Kidney (tissue), 22 donors: ENCODE results near the gene ALLC. TPM values are rescaled to one million over a fixed set of nuclear protein-coding genes. Genes with fewer than 3 reads are reported as not detected.
A peak's percentile ranks its signal among the peaks of the same experiment; 100 is the strongest.
"Not testable (repeated sequence)": the region's sequence is repeated elsewhere in the genome, so short reads cannot be mapped to it uniquely, and the experiment has no call there.

Experiments used
- DNase-seq, 5 donors: peaks; one replicate each; pipeline ENCODE4 v3.0.0-alpha.2; 2013 to 2020
- FAIRE-seq: peaks from 2 replicates; lab custom pipeline; 2012; peaks lifted over from hg19 to GRCh38; lab: Jason Lieb, UNC
- H3K27ac ChIP-seq, 2 donors: one replicate each; pipeline ENCODE4 v1.7.0; 2013; ENCODE audit warnings: low read depth in 2 of 2, low read length in 2 of 2, inconsistent platforms in 1 of 2
- H3K27me3 ChIP-seq: one replicate; pipeline ENCODE4 v1.7.1; 2013; ENCODE audit warnings: low read length, inconsistent platforms; ENCODE audit not compliant: control insufficient read depth, insufficient read depth
- H3K36me3 ChIP-seq, 3 donors: one replicate each; pipeline versions ENCODE4 v1.7.0 to v1.7.1; 2013; ENCODE audit warnings: low read length in 3 of 3, control low read depth in 1 of 3, inconsistent platforms in 1 of 3; ENCODE audit not compliant: insufficient read depth in 3 of 3, control insufficient read depth in 2 of 3
- H3K4me1 ChIP-seq, 3 donors: one replicate each; pipeline versions ENCODE4 v1.7.0 to v1.7.1; 2013; ENCODE audit warnings: low read length in 3 of 3, inconsistent platforms in 1 of 3, low read depth in 1 of 3; ENCODE audit not compliant: control insufficient read depth in 2 of 3, insufficient read depth in 2 of 3
- H3K4me3 ChIP-seq, 3 donors: one replicate each; pipeline versions ENCODE4 v1.7.0 to v1.8.1; 2013; ENCODE audit warnings: low read length in 3 of 3, control low read depth in 1 of 3, inconsistent platforms in 1 of 3
- H3K9ac ChIP-seq, 3 donors: one replicate each; pipeline versions ENCODE4 v1.7.0 to v1.7.1; 2013; ENCODE audit warnings: low read length in 3 of 3, control low read depth in 1 of 3, inconsistent platforms in 1 of 3
- H3K9me3 ChIP-seq, 3 donors: one replicate each; pipeline versions ENCODE4 v1.7.0 to v1.7.1; 2013; ENCODE audit warnings: low read length in 3 of 3, control low read depth in 1 of 3, inconsistent platforms in 1 of 3; ENCODE audit not compliant: control insufficient read depth in 2 of 3, insufficient read depth in 1 of 3
- intact Hi-C: fragments of 100-400 bp; cut with DNase I; formaldehyde crosslinking; loops from one replicate; pipeline ENCODE4 v1.11.1; 2022
- long read RNA-seq, 10 donors: library from polyadenylated mRNA in 1 of 10; unstranded in 1 of 10; transcript quantifications; one replicate each; pipeline ENCODE4 v2.0.0 and lab custom pipeline, GENCODE V29; 2021 to 2026
- polyA plus RNA-seq: library from polyadenylated mRNA; stranded (reverse); fragments of 350-450 nt; fragmentation: Illumina TruSeq; extraction: RNeasy Lipid Tissue Mini Kit (QIAGEN cat#74804); gene quantifications from one replicate; pipeline ENCODE4 v1.2.3, GENCODE V29; 2014; ENCODE audit warnings: low read depth, low replicate concordance; ENCODE audit not compliant: insufficient read depth
- total RNA-seq: library from RNA; stranded (reverse); fragmentation: NEBNext Ultra II Directional; extraction: Animal tissue kit (Norgen Biotek cat#: 25700); gene quantifications from one replicate; pipeline ENCODE4 v1.2.1, GENCODE V29; 2021
- TF ChIP-seq, protein P1 (sequence below): IDR thresholded peaks from 3 replicates; pipeline ENCODE4 v1.5.1; 2012; ENCODE audit warnings: mild to moderate bottlenecking, moderate library complexity, borderline replicate concordance; ENCODE audit not compliant: insufficient read depth; ENCODE audit errors: extremely low read depth
- donor health status: control.
- donor health status: control.
- donor health status: control.
- donor health status: control.
- donor health status: control.
- donor health status: DM: yes; HTN: yes; CAD: no.
- donor health status: Normal renal cell carcinoma (clear cell type).

Gene ALLC
- total RNA-seq (not detected), polyA plus RNA-seq (1.3 TPM)
- long read RNA-seq, donor 1: 0 reads
- long read RNA-seq, donor 2: 0 reads
- long read RNA-seq, donor 3: 0 reads
- long read RNA-seq, donor 4, partial matches to known transcripts: 0 of 1 reads
- long read RNA-seq, donor 4, other reads (novel, unspliced or antisense): 0 of 1 reads
- long read RNA-seq, donor 5: 0 reads
- long read RNA-seq, donor 6: 0 reads
- long read RNA-seq, donor 7: 0 reads
- long read RNA-seq, donor 8: 0 reads
- long read RNA-seq, donor 9: 0 reads
- long read RNA-seq, donor 10: 0 reads

GRCh38 chr2:3657881-3658280 lies at the start of gene ALLC:
TSS of gene ALLC (plus strand) at chr2:3658200. CDS start at chr2:3671158, 12,958 bp downstream.
- Histone ChIP-seq H3K36me3 (no peaks in the 10 kb centered on the region), H3K9me3 (peaks cover 0 to 5% (median 0%) of the 10 kb centered on the region in 3 donors), H3K4me1 (peaks cover 0 to 2% (median 0%) of the 10 kb centered on the region in 3 donors), H3K4me3 (no peak within 1 kb of the TSS), H3K27ac (no peak within 1 kb of the TSS), H3K9ac (no peak within 1 kb of the TSS), H3K27me3 (no peaks in the 10 kb centered on the region)
- FAIRE-seq (no peak), DNase-seq (no peak)
- TF ChIP-seq, protein P1, sequence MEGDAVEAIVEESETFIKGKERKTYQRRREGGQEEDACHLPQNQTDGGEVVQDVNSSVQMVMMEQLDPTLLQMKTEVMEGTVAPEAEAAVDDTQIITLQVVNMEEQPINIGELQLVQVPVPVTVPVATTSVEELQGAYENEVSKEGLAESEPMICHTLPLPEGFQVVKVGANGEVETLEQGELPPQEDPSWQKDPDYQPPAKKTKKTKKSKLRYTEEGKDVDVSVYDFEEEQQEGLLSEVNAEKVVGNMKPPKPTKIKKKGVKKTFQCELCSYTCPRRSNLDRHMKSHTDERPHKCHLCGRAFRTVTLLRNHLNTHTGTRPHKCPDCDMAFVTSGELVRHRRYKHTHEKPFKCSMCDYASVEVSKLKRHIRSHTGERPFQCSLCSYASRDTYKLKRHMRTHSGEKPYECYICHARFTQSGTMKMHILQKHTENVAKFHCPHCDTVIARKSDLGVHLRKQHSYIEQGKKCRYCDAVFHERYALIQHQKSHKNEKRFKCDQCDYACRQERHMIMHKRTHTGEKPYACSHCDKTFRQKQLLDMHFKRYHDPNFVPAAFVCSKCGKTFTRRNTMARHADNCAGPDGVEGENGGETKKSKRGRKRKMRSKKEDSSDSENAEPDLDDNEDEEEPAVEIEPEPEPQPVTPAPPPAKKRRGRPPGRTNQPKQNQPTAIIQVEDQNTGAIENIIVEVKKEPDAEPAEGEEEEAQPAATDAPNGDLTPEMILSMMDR: no peak
- intact Hi-C loops: no loop called here

DNA sequence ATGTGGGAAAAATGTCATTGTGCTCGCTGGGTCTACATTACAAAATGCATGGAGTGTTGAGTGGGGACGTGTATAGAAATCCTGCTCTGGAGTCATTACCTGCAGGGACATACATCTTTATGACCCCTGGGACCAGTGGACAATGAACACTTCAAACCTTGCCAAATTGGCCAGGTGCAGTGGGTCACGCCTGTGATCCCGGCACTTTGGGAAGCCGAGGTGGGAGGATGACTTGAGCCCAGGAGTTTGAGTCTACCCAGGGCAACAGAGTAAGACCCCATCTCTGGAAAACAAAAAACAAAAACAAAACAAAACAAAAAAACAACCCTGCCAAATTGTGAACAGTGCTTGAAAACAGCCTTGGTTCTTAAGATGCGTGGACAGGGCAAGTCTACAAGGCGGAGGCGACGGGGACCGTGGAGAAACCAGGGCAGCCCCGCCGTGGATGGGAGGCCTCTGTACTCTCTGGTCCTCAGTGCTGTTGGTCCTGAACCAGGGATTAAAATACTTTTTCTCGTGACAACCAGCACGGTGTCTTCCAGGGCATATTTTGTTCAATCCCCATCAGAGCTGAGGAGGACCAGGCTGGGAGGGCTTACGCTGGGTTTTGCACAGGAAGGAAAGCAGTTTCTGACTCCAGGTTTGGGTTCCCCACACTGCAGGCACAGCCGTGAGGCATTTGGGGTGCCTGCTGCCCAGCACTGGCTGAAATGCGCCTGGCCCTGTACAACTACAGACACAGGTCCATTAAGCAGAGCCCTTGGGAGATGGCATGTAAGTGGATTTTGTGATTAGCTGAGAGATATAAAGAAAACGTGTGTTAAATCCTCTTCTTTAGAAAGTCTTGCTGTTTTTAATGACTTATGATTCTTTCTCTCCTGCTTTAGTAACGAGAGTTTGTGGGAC lies 49.4 kb upstream of the ALLC start:
- no peak overlapping the region for H3K9ac ChIP-seq
- H3K36me3 ChIP-seq: no peaks in the 10 kb centered on the region
- TF ChIP-seq, protein P1: no peak
- DNase-seq: no peak
- H3K4me1 ChIP-seq: peaks cover 0 to 4% (median 0%) of the 10 kb centered on the region in 3 donors
- peak overlapping the region in 1 of 3 donors; percentile 29 for H3K4me3 ChIP-seq
- FAIRE-seq: no peak
- H3K27ac ChIP-seq: no peak overlapping the region
- intact Hi-C loops: no loop called here
- H3K27me3 ChIP-seq: no peaks in the 10 kb centered on the region
- H3K9me3 ChIP-seq: no peaks in the 10 kb centered on the region

DNA sequence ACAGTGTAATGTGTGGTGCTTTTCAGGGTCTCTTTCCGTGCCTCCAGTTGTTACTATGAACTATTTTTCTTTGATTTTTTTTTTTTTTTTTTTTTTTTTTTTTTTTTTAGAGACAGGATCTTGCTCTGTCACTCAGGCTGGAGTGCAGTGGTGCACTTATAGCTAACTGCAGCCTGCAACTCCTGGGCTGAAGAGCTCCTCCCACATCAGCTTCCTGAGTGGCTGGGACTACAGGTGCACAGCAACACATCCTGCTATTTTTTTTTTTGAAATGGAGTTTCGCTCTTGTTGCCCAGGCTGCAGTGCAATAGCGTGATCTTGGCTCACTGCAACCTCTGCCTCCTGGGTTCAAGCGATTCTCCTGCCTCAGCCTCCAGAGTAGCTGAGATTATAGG lies 48.7 kb upstream of the ALLC start:
- H3K4me3 ChIP-seq, H3K36me3 ChIP-seq, H3K9me3 ChIP-seq, FAIRE-seq, H3K27ac ChIP-seq, intact Hi-C loops, H3K4me1 ChIP-seq, H3K27me3 ChIP-seq, H3K9ac ChIP-seq: not testable (repeated sequence)
- DNase-seq: peak in 1 of 5 donors; percentile 27

GRCh38 chr2:3610415-3610814 lies 47.6 kb upstream of the ALLC start:
- FAIRE-seq (no peak), DNase-seq (peak in 2 of 5 donors; percentile 26 to 50)
- Histone ChIP-seq H3K4me3 (no peak overlapping the region), H3K27me3 (no peaks in the 10 kb centered on the region), H3K9me3 (no peaks in the 10 kb centered on the region), H3K9ac (no peak overlapping the region), H3K27ac (no peak overlapping the region), H3K36me3 (no peaks in the 10 kb centered on the region), H3K4me1 (peaks cover 0 to 2% (median 0%) of the 10 kb centered on the region in 3 donors)
- intact Hi-C loops: no loop called here
- TF ChIP-seq, protein P1: no peak
